ENCODE data around the gene PTPRN2. TPM values are rescaled to one million over a fixed set of nuclear protein-coding genes. Genes with fewer than 3 reads are reported as not detected.
A peak's percentile ranks its signal among the peaks of the same experiment; 100 is the strongest.

Gene PTPRN2
- total and polyA plus RNA-seq, 7 donors = 3.2 to 7.1 (median 5.5) TPM

DNA sequence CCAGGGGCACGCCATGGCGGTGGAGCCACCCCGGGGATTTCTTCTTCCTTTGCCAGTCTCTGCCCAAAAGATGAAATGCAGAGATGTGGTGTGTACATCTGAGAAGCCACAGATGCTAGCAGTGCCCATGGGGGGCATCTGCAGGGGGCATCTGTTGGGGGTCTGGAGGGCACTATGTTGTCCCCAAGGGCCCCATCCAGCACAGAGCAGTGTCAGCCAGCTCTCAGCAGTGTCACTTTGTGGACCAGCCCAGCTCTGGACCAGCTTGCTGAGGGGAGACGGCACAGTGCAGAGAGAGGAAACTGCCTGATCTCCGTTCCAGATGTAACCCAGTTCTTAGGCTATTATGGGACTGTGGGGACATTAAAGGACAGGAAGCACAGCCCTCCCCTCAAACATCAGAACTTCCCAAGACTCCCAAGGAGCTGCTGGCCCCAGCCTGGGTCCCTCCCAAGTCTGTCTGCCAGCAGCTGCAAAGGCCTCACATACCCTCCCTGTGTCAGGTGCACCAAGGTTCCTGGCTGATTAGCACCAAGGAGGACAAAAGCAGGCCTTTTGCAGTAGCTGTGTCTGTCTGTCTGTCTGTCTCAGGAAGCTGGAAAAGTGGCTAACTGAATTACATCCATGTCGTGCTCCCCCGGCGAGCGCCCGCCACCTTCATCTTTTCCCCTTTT is 536.5 kb downstream of the PTPRN2 start:
- peak; percentile 25 for DNase-seq
- Histone ChIP-seq H3K4me1 (no peaks in the 10 kb centered on the region), H3K36me3 (no peaks in the 10 kb centered on the region), H3K4me3 (no peak overlapping the region), H3K9me3 (no peaks in the 10 kb centered on the region), H3K27me3 (no peaks in the 10 kb centered on the region), H3K27ac (no peak overlapping the region)
- WGBS, 2 donors = 88 to 89% methylated on average over 10 of the region's 10 CpGs
- TF ChIP-seq, protein P1, sequence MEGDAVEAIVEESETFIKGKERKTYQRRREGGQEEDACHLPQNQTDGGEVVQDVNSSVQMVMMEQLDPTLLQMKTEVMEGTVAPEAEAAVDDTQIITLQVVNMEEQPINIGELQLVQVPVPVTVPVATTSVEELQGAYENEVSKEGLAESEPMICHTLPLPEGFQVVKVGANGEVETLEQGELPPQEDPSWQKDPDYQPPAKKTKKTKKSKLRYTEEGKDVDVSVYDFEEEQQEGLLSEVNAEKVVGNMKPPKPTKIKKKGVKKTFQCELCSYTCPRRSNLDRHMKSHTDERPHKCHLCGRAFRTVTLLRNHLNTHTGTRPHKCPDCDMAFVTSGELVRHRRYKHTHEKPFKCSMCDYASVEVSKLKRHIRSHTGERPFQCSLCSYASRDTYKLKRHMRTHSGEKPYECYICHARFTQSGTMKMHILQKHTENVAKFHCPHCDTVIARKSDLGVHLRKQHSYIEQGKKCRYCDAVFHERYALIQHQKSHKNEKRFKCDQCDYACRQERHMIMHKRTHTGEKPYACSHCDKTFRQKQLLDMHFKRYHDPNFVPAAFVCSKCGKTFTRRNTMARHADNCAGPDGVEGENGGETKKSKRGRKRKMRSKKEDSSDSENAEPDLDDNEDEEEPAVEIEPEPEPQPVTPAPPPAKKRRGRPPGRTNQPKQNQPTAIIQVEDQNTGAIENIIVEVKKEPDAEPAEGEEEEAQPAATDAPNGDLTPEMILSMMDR (IDR thresholded peaks at IDR 0.05) = no peak
- intact Hi-C loops (cut with DNase I) = no loop called here

DNA sequence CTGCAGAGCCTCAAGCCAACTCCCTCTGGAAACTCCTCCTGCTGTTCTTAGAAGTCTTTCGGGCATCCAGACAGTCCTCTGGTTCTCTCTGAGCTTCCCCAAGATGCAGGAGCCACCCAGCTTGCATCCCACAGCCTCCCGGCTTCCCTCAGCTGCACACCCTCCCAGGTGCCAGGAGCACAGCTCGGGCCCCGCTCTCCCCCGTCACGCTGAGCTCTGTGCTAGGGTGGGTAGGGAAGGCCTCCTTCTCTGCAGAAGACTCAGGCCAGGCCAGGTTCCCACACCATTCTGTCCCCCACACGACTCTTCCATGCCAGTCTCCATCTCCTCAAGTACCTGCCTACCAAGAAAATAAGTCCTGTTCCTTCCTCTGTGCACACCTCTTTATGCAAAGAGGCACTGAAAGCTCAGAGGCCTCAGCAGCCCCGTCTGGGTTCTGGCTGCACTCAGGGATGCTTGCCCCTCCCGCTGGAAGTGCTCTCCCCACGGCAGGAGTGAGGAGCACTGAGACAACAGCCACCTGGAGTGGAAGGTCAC is 537.1 kb downstream of the PTPRN2 start:
- Histone ChIP-seq H3K9me3 (no peaks in the 10 kb centered on the region), H3K4me1 (no peaks in the 10 kb centered on the region), H3K4me3 (no peak overlapping the region), H3K27ac (no peak overlapping the region), H3K27me3 (no peaks in the 10 kb centered on the region), H3K36me3 (no peaks in the 10 kb centered on the region)
- TF ChIP-seq, protein P1 (IDR thresholded peaks at IDR 0.05) = no peak
- TF ChIP-seq POLR2A (IDR thresholded peaks at IDR 0.05) (no peak), EP300 (IDR thresholded peaks at IDR 0.05) (no peak), POLR2AphosphoS5 (IDR thresholded peaks at IDR 0.05) (no peak)
- intact Hi-C loops (cut with DNase I) = no loop called here
- WGBS, 2 donors = 74 to 76% methylated on average over 10 of the region's 10 CpGs
- DNase-seq = peak; percentile 35

DNA sequence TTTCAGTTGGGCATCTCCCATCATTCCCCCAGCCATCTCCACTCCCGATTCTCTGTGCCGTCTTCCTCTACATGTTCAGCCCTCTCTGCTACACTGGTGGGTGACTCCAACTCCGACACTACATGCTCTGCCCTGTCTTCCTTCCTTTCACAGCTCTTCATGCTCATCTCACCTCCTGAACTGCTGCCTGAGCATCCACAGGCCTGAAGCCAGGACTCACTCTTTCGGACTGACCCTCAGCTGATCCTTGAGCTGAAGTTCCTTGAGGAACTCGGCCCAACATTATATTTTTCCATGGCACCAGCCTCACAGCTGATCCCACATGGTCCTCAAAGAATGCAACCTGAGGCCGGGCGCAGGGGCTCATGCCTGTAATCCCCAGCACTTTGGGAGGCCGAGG is 538.4 kb downstream of the PTPRN2 start:
- peak; percentile 32 for DNase-seq

GRCh38 chr7:158048569-158048968 is 539.1 kb downstream of the PTPRN2 start:
- 78 to 80% methylated on average over 1 of the region's 1 CpG for WGBS, 2 donors
- intact Hi-C loops (cut with DNase I) = no loop called here

More for the DNA sequence above, 538.4 kb downstream of the PTPRN2 start:
- TF ChIP-seq POLR2AphosphoS5 (IDR thresholded peaks at IDR 0.05) = no peak
- no peak for TF ChIP-seq EP300 (IDR thresholded peaks at IDR 0.05)
- TF ChIP-seq, protein P1 (IDR thresholded peaks at IDR 0.05) = no peak
- TF ChIP-seq POLR2A (IDR thresholded peaks at IDR 0.05) = no peak
- WGBS, 2 donors = 88 to 90% methylated on average over 8 of the region's 8 CpGs
- H3K27ac ChIP-seq = no peak overlapping the region
- no peaks in the 10 kb centered on the region for H3K27me3 ChIP-seq
- H3K9me3 ChIP-seq = no peaks in the 10 kb centered on the region
- peaks cover 0 to 4% (median under 1%) of the 10 kb centered on the region in 4 donors for H3K4me1 ChIP-seq
- H3K36me3 ChIP-seq = no peaks in the 10 kb centered on the region
- no peak overlapping the region for H3K4me3 ChIP-seq
- intact Hi-C loops (cut with DNase I) = no loop called here

More at GRCh38 chr7:158048569-158048968, 539.1 kb downstream of the PTPRN2 start:
- Histone ChIP-seq H3K27me3 (no peaks in the 10 kb centered on the region), H3K4me3 (no peak overlapping the region), H3K36me3 (no peaks in the 10 kb centered on the region), H3K4me1 (peaks cover 0 to 11% (median 3%) of the 10 kb centered on the region in 4 donors), H3K9me3 (no peaks in the 10 kb centered on the region), H3K27ac (no peak overlapping the region)
- TF ChIP-seq POLR2A (IDR thresholded peaks at IDR 0.05) = no peak
- TF ChIP-seq, protein P1 (IDR thresholded peaks at IDR 0.05) = no peak
- no peak for TF ChIP-seq POLR2AphosphoS5 (IDR thresholded peaks at IDR 0.05)
- TF ChIP-seq EP300 (IDR thresholded peaks at IDR 0.05) = no peak
- DNase-seq = no peak

Measured in sigmoid colon (tissue), 7 donors.